Neural progenitor cell (in vitro differentiated cells): ENCODE results near the gene MACROD1. TPM values are rescaled to one million over a fixed set of nuclear protein-coding genes. Genes with fewer than 3 reads are reported as not detected.

Experiments
- DNase-seq: peaks from one replicate; pipeline ENCODE4 v3.0.0-alpha.2; 2016; ENCODE audit warnings: low spot score
- H2AFZ ChIP-seq: fragments of 200-600 bp; sonication (generic); replicated peaks from 2 replicates; pipeline ENCODE4 v1.6.1; 2016; ENCODE audit warnings: antibody characterized with exemption
- H3F3A ChIP-seq: fragments of 200-600 bp; sonication (generic); 2 replicates; pipeline ENCODE4 v1.6.1; 2016; ENCODE audit warnings: antibody characterized with exemption, low read depth
- H3K27ac ChIP-seq: fragments of 200-600 bp; sonication (generic); 2 replicates; pipeline ENCODE4 v1.5.1; 2016; ENCODE audit warnings: mild to moderate bottlenecking
- H3K27me3 ChIP-seq: fragments of 200-600 bp; sonication (generic); 2 replicates; pipeline ENCODE4 v1.6.1; 2016; ENCODE audit warnings: mild to moderate bottlenecking, moderate library complexity
- H3K36me3 ChIP-seq: fragments of 200-600 bp; sonication (generic); 2 replicates; pipeline ENCODE4 v1.5.1; 2016
- H3K4me1 ChIP-seq: fragments of 200-600 bp; sonication (generic); 2 replicates; pipeline ENCODE4 v1.6.1; 2016; ENCODE audit warnings: mixed run types
- H3K4me2 ChIP-seq: fragments of 200-600 bp; sonication (generic); 2 replicates; pipeline ENCODE4 v1.6.1; 2016
- H3K4me3 ChIP-seq: fragments of 200-600 bp; sonication (generic); 2 replicates; pipeline ENCODE4 v1.5.1; 2016
- H3K79me2 ChIP-seq: fragments of 200-600 bp; sonication (generic); 2 replicates; pipeline ENCODE4 v1.6.1; 2016; ENCODE audit warnings: low read depth
- H3K9ac ChIP-seq: fragments of 200-600 bp; sonication (generic); 2 replicates; pipeline ENCODE4 v1.6.1; 2016
- H3K9me3 ChIP-seq: fragments of 200-600 bp; sonication (generic); 2 replicates; pipeline ENCODE4 v1.5.1; 2016; ENCODE audit warnings: low read depth
- H4K20me1 ChIP-seq: fragments of 200-600 bp; sonication (generic); 2 replicates; pipeline ENCODE4 v1.6.1; 2016; ENCODE audit warnings: low read depth
- H3K27ac Mint-ChIP-seq: 3 replicates; pipeline ENCODE4 v1.8.0; 2021; ENCODE audit warnings: mixed read lengths
- H3K27me3 Mint-ChIP-seq: 2 replicates; pipeline ENCODE4 v1.8.0; 2022; ENCODE audit warnings: low read depth, mild to moderate bottlenecking, inconsistent platforms, moderate library complexity, mixed read lengths; ENCODE audit not compliant: insufficient read depth
- H3K36me3 Mint-ChIP-seq: 3 replicates; pipeline ENCODE4 v1.8.0; 2021; ENCODE audit warnings: mixed read lengths
- H3K4me1 Mint-ChIP-seq: 3 replicates; pipeline ENCODE4 v1.8.0; 2021; ENCODE audit warnings: mixed read lengths
- H3K4me3 Mint-ChIP-seq: 3 replicates; pipeline ENCODE4 v1.8.0; 2021; ENCODE audit warnings: mild to moderate bottlenecking, moderate library complexity, mixed read lengths
- H3K9me3 Mint-ChIP-seq: 3 replicates; pipeline ENCODE4 v1.8.0; 2020; ENCODE audit warnings: mixed read lengths
- CTCF ChIP-seq: fragments of 200-600 bp; sonication (generic); IDR thresholded peaks from 2 replicates; pipeline ENCODE4 v1.5.1; 2017; ENCODE audit warnings: antibody characterized with exemption, mild to moderate bottlenecking
- EZH2 ChIP-seq: fragments of 200-600 bp; sonication (generic); IDR thresholded peaks from 2 replicates; pipeline ENCODE4 v1.6.1; 2017; ENCODE audit warnings: antibody characterized with exemption, mild to moderate bottlenecking, moderate library complexity
- EZH2phosphoT487 ChIP-seq: fragments of 200-600 bp; sonication (generic); IDR thresholded peaks from 2 replicates; pipeline ENCODE4 v1.6.1; 2017; ENCODE audit warnings: antibody characterized with exemption
- total RNA-seq: library from RNA; depleted of rRNA; stranded (reverse); fragments of >200 nt; gene quantifications from 2 replicates; pipeline ENCODE4 v1.2.3, GENCODE V29; 2015; ENCODE audit warnings: low replicate concordance

The MACROD1 gene
- 11.9 and 27.8 TPM in 2 replicates for total RNA-seq

GRCh38 chr11:64165842-64166635 lies at the start of gene MACROD1:
TSS of gene MACROD1 (minus strand) at chr11:64166113. CDS start at chr11:64165994, 119 bp downstream.
- peaks cover 15% of the 10 kb centered on the region for H3F3A ChIP-seq
- DNase-seq: peak; percentile 80
- TF ChIP-seq EZH2 (no peak), CTCF (no peak), EZH2phosphoT487 (no peak)
- no peaks in the 10 kb centered on the region for H3K9me3 ChIP-seq
- peak within 1 kb of the TSS; percentile 40 for H2AFZ ChIP-seq
- Mint-ChIP-seq H3K4me1 (peaks cover 19% of the 10 kb centered on the region), H3K9me3 (no peaks in the 10 kb centered on the region), H3K27ac (no peak within 1 kb of the TSS), H3K36me3 (no peaks in the 10 kb centered on the region), H3K4me3 (peak within 1 kb of the TSS; percentile 88), H3K27me3 (peaks cover 10% of the 10 kb centered on the region)
- peaks cover 13% of the 10 kb centered on the region for H3K4me1 ChIP-seq
- H3K9ac ChIP-seq: no peak within 1 kb of the TSS
- no peak within 1 kb of the TSS for H3K27ac ChIP-seq
- peaks cover 13% of the 10 kb centered on the region for H3K27me3 ChIP-seq
- H3K4me3 ChIP-seq: peak within 1 kb of the TSS; percentile 60
- H3K36me3 ChIP-seq: no peaks in the 10 kb centered on the region
- H4K20me1 ChIP-seq: no peaks in the 10 kb centered on the region
- H3K79me2 ChIP-seq: no peaks in the 10 kb centered on the region
- peak within 1 kb of the TSS; percentile 99 for H3K4me2 ChIP-seq

GRCh38 chr11:64211181-64211872 lies 45.4 kb upstream of the MACROD1 start:
- Histone ChIP-seq H3K9me3 (no peaks in the 10 kb centered on the region), H3K4me1 (no peaks in the 10 kb centered on the region), H3K27me3 (no peaks in the 10 kb centered on the region), H3K36me3 (no peaks in the 10 kb centered on the region), H3K4me3 (no peak overlapping the region), H2AFZ (no peak overlapping the region), H3K79me2 (no peaks in the 10 kb centered on the region), H3K27ac (no peak overlapping the region), H3F3A (no peaks in the 10 kb centered on the region), H3K9ac (no peak overlapping the region), H3K4me2 (no peak overlapping the region), H4K20me1 (no peaks in the 10 kb centered on the region)
- peak overlapping the region; percentile 21 for H3K27ac Mint-ChIP-seq
- no peak overlapping the region for H3K4me3 Mint-ChIP-seq
- H3K9me3 Mint-ChIP-seq: no peaks in the 10 kb centered on the region
- H3K36me3 Mint-ChIP-seq: peaks cover 6% of the 10 kb centered on the region
- H3K4me1 Mint-ChIP-seq: peaks cover 5% of the 10 kb centered on the region
- DNase-seq: no peak
- TF ChIP-seq EZH2phosphoT487: no peak
- H3K27me3 Mint-ChIP-seq: peaks cover 8% of the 10 kb centered on the region

- no peaks in the 10 kb centered on the region for H3K27me3 ChIP-seq
Observed at GRCh38 chr11:64210301-64211020, 44.5 kb upstream of the MACROD1 start.

More at GRCh38 chr11:64210301-64211020, 44.5 kb upstream of the MACROD1 start:
- Histone ChIP-seq H4K20me1 (peaks cover 7% of the 10 kb centered on the region), H3K79me2 (no peaks in the 10 kb centered on the region), H3K4me1 (no peaks in the 10 kb centered on the region), H3K36me3 (no peaks in the 10 kb centered on the region), H3K9me3 (no peaks in the 10 kb centered on the region), H3K27ac (no peak overlapping the region), H3K9ac (no peak overlapping the region), H3K4me3 (no peak overlapping the region), H3K4me2 (no peak overlapping the region), H2AFZ (no peak overlapping the region), H3F3A (peaks cover 6% of the 10 kb centered on the region)
- Mint-ChIP-seq H3K4me1 (peaks cover 5% of the 10 kb centered on the region), H3K27ac (peak overlapping the region; percentile 58), H3K9me3 (no peaks in the 10 kb centered on the region), H3K27me3 (peaks cover 8% of the 10 kb centered on the region), H3K36me3 (peaks cover 6% of the 10 kb centered on the region), H3K4me3 (no peak overlapping the region)
- peak; percentile 1 for DNase-seq
- TF ChIP-seq CTCF (no peak), EZH2phosphoT487 (no peak), EZH2 (no peak)
